Urothelium cell line (cell line): ENCODE data around the gene CCZ1.
"Not testable (repeated sequence)": the region's sequence is repeated elsewhere in the genome, so short reads cannot be mapped to it uniquely, and the experiment has no call there.

Experiments used
- DNase-seq: peaks from one replicate; pipeline ENCODE4 v3.0.0; 2011; ENCODE audit warnings: low spot score, mixed read lengths
- FAIRE-seq: peaks from 2 replicates; lab custom pipeline; 2011; peaks lifted over from hg19 to GRCh38; lab: Jason Lieb, UNC

CCZ1 gene

GRCh38 chr7:5904726-5905125 is 6.2 kb downstream of the CCZ1 start:
- peak; percentile 62 for FAIRE-seq
- DNase-seq: not testable (repeated sequence)

GRCh38 chr7:5908835-5909234 is 10.3 kb downstream of the CCZ1 start:
- FAIRE-seq: peak; percentile 84
- not testable (repeated sequence) for DNase-seq

GRCh38 chr7:5916529-5916928 is 18.0 kb downstream of the CCZ1 start:
- not testable (repeated sequence) for DNase-seq, FAIRE-seq

- not testable (repeated sequence) for FAIRE-seq, DNase-seq
Measured at GRCh38 chr7:5924180-5924579, 25.6 kb downstream of the CCZ1 start.

- FAIRE-seq: peak; percentile 74
Measured at GRCh38 chr7:5924630-5925029, 26.1 kb downstream of the CCZ1 start.

GRCh38 chr7:5926263-5926870 is 27.8 kb downstream of the CCZ1 start:
- not testable (repeated sequence) for DNase-seq, FAIRE-seq

More at GRCh38 chr7:5924630-5925029, 26.1 kb downstream of the CCZ1 start:
- DNase-seq: not testable (repeated sequence)

GRCh38 chr7:5930290-5930689 is 31.8 kb downstream of the CCZ1 start:
- DNase-seq, FAIRE-seq: not testable (repeated sequence)

GRCh38 chr7:5931250-5931649 is 32.7 kb downstream of the CCZ1 start:
- DNase-seq, FAIRE-seq: not testable (repeated sequence)

GRCh38 chr7:5931905-5932644 is 33.5 kb downstream of the CCZ1 start:
- FAIRE-seq, DNase-seq: not testable (repeated sequence)

GRCh38 chr7:5934945-5935450 is 36.5 kb downstream of the CCZ1 start:
- FAIRE-seq: peak; percentile 70
- not testable (repeated sequence) for DNase-seq

GRCh38 chr7:5963205-5963604 is 64.7 kb downstream of the CCZ1 start:
- not testable (repeated sequence) for DNase-seq
- peak; percentile 94 for FAIRE-seq

GRCh38 chr7:5963810-5964209 is 65.3 kb downstream of the CCZ1 start:
- FAIRE-seq, DNase-seq: not testable (repeated sequence)

- DNase-seq, FAIRE-seq: not testable (repeated sequence)
Measured at GRCh38 chr7:5970347-5970911, 71.9 kb downstream of the CCZ1 start, which contains the start of gene RSPH10B. RSPH10B (minus strand) TSS chr7:5970689; CDS start chr7:5967116, 3,573 bp downstream.

- not testable (repeated sequence) for DNase-seq, FAIRE-seq
Measured at GRCh38 chr7:5973580-5973979, 75.0 kb downstream of the CCZ1 start.
